Body of pancreas (tissue), 4 donors: ENCODE measurements around the gene EVX2.

Experiments
- POLR2A ChIP-seq, 3 donors: fragments of 450-650 bp; IDR thresholded peaks; one replicate each; pipeline ENCODE4 v1.6.1; 2016; ENCODE audit warnings: antibody characterized with exemption in 3 of 3, mild to moderate bottlenecking in 2 of 3
- TF ChIP-seq, protein P1 (sequence below), 7 experiments: fragments of 450-650 bp in 4 of 7; fragments of 200-600 bp in 3 of 7; sonication (generic) in 3 of 7; IDR thresholded peaks; one replicate each; pipeline ENCODE4 v1.5.1; 2016 to 2019; ENCODE audit warnings: antibody characterized with exemption in 7 of 7

DNA sequence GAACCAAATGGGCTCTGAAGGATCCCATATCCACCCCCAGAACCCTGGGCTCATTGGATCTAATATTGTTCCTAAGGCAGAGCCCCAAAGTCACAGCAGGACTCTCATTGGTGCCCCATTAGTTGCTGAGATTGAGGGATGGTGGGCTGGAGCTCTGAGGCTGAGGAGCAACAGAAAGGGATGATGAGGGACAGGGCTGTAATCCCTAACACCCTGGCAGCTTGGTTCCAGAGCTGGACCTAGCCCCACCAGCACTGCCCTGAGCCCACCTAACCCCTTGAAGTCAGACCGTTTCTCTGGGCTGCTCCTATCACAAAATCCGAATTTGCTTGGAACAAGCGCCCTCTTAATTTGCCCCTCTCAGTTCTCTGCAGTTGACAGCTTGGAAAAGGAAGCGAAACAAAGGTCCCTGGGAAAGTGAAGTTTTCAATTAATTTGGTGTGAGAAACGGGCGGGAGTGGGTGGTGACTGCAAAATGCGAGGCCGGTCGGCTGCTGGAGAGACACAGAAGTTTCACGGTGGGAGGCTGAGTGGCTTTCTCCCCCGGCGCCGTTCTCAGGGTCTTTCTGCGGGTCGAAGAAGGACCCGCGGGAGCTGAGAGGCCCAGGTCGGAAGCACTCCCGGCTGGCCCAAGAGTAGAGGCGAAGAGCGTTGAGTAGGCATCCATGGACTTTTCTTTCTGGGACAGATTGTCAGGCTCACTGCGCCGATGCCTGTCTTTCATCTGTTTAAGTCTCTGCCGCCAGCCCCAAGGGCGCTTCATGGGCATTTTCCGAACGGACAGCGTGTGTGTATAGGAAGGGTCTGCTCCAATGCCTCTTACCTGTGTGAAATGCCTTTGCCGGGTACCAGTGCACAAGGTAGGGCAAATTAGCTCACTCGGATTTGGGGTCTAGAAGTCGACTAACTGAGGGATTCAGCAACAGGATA lies 7.8 kb upstream of the EVX2 start:
- TF ChIP-seq, protein P1, sequence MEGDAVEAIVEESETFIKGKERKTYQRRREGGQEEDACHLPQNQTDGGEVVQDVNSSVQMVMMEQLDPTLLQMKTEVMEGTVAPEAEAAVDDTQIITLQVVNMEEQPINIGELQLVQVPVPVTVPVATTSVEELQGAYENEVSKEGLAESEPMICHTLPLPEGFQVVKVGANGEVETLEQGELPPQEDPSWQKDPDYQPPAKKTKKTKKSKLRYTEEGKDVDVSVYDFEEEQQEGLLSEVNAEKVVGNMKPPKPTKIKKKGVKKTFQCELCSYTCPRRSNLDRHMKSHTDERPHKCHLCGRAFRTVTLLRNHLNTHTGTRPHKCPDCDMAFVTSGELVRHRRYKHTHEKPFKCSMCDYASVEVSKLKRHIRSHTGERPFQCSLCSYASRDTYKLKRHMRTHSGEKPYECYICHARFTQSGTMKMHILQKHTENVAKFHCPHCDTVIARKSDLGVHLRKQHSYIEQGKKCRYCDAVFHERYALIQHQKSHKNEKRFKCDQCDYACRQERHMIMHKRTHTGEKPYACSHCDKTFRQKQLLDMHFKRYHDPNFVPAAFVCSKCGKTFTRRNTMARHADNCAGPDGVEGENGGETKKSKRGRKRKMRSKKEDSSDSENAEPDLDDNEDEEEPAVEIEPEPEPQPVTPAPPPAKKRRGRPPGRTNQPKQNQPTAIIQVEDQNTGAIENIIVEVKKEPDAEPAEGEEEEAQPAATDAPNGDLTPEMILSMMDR (IDR thresholded peaks at IDR 0.05): no peak
- TF ChIP-seq POLR2A (IDR thresholded peaks at IDR 0.05): no peak
